Astrocyte (in vitro differentiated cells and primary cell): ENCODE data around the gene FHIT.

ENCODE experiments used
- CTCF ChIP-seq: IDR thresholded peaks from 2 replicates; pipeline ENCODE4 v1.5.1; 2011; ENCODE audit warnings: low read depth, mild to moderate bottlenecking, inconsistent platforms, low read length, moderate library complexity; ENCODE audit not compliant: insufficient read depth
- EZH2 ChIP-seq: IDR thresholded peaks from 2 replicates; pipeline ENCODE4 v1.6.1; 2012; ENCODE audit warnings: mild to moderate bottlenecking, low read length, inconsistent platforms; ENCODE audit not compliant: insufficient read depth

GRCh38 chr3:60355825-60356224 lies 895.4 kb downstream of the FHIT start:
- TF ChIP-seq CTCF (no peak), EZH2 (no peak)
